Measurements from ENCODE around the gene NCKIPSD. TPM values are rescaled to one million over a fixed set of nuclear protein-coding genes. Genes with fewer than 3 reads are reported as not detected.

The NCKIPSD gene
- total RNA-seq, 2 donors from 2014 or later = 14.6 to 17.2 TPM

GRCh38 chr3:48711727-48712126, 26.0 kb upstream of the NCKIPSD start:
- H3K9me3 ChIP-seq (ENCODE audit: control insufficient read depth, low read length, poor library complexity, severe bottlenecking) = no peaks in the 10 kb centered on the region
- Mint-ChIP-seq H3K27ac (peak overlapping the region; percentile 73), H3K4me3 (peak overlapping the region; percentile 63), H3K27me3 (no peaks in the 10 kb centered on the region), H3K36me3 (ENCODE audit: low read depth) (peaks cover 5% of the 10 kb centered on the region), H3K4me1 (peaks cover 44% of the 10 kb centered on the region)
- DNase-seq (no peak), ATAC-seq (no peak)

- ATAC-seq = no peak
- no peaks in the 10 kb centered on the region for H3K9me3 ChIP-seq (ENCODE audit: control insufficient read depth, low read length, poor library complexity, severe bottlenecking)
- no peak for DNase-seq
- no peak overlapping the region for H3K4me3 Mint-ChIP-seq
- H3K4me1 Mint-ChIP-seq = peaks cover 33% of the 10 kb centered on the region
- H3K27me3 Mint-ChIP-seq = no peaks in the 10 kb centered on the region
- peak overlapping the region; percentile 8 for H3K27ac Mint-ChIP-seq
- peaks cover 3% of the 10 kb centered on the region for H3K36me3 Mint-ChIP-seq (ENCODE audit: low read depth)
These were observed 23.3 kb upstream of the NCKIPSD start for GRCh38 chr3:48709051-48709461.

GRCh38 chr3:48708481-48708889, 22.8 kb upstream of the NCKIPSD start:
- peaks cover 3% of the 10 kb centered on the region for H3K36me3 Mint-ChIP-seq (ENCODE audit: low read depth)
- H3K4me3 Mint-ChIP-seq = peak overlapping the region; percentile 25
- ATAC-seq = no peak

GRCh38 chr3:48707157-48707556, 21.4 kb upstream of the NCKIPSD start:
- no peak overlapping the region for H3K4me3 Mint-ChIP-seq

More at GRCh38 chr3:48708481-48708889, 22.8 kb upstream of the NCKIPSD start:
- peaks cover 33% of the 10 kb centered on the region for H3K4me1 Mint-ChIP-seq
- DNase-seq = no peak
- H3K27ac Mint-ChIP-seq = peak overlapping the region; percentile 8
- no peaks in the 10 kb centered on the region for H3K27me3 Mint-ChIP-seq
- H3K9me3 ChIP-seq (ENCODE audit: control insufficient read depth, low read length, poor library complexity, severe bottlenecking) = no peaks in the 10 kb centered on the region

GRCh38 chr3:48702320-48702920, 16.7 kb upstream of the NCKIPSD start:
- no peak for DNase-seq
- no peak for ATAC-seq
- Mint-ChIP-seq H3K4me3 (peak overlapping the region; percentile 49), H3K27ac (peak overlapping the region; percentile 34), H3K27me3 (no peaks in the 10 kb centered on the region), H3K4me1 (peaks cover 24% of the 10 kb centered on the region), H3K36me3 (ENCODE audit: low read depth) (peaks cover 2% of the 10 kb centered on the region)
- H3K9me3 ChIP-seq (ENCODE audit: control insufficient read depth, low read length, poor library complexity, severe bottlenecking) = no peaks in the 10 kb centered on the region

More at GRCh38 chr3:48707157-48707556, 21.4 kb upstream of the NCKIPSD start:
- ATAC-seq (no peak), DNase-seq (no peak)
- H3K27me3 Mint-ChIP-seq = no peaks in the 10 kb centered on the region
- H3K27ac Mint-ChIP-seq = no peak overlapping the region
- H3K4me1 Mint-ChIP-seq = peaks cover 37% of the 10 kb centered on the region
- H3K36me3 Mint-ChIP-seq (ENCODE audit: low read depth) = peaks cover 5% of the 10 kb centered on the region
- no peaks in the 10 kb centered on the region for H3K9me3 ChIP-seq (ENCODE audit: control insufficient read depth, low read length, poor library complexity, severe bottlenecking)

- H3K27ac Mint-ChIP-seq = no peak overlapping the region
- ATAC-seq (no peak), DNase-seq (no peak)
- no peak overlapping the region for H3K4me3 Mint-ChIP-seq
- H3K27me3 Mint-ChIP-seq = no peaks in the 10 kb centered on the region
- H3K4me1 Mint-ChIP-seq = peaks cover 23% of the 10 kb centered on the region
- no peaks in the 10 kb centered on the region for H3K9me3 ChIP-seq (ENCODE audit: control insufficient read depth, low read length, poor library complexity, severe bottlenecking)
- peaks cover 2% of the 10 kb centered on the region for H3K36me3 Mint-ChIP-seq (ENCODE audit: low read depth)
These were observed 15.2 kb upstream of the NCKIPSD start for GRCh38 chr3:48700731-48701405.

- Mint-ChIP-seq H3K4me3 (no peak overlapping the region), H3K36me3 (ENCODE audit: low read depth) (peaks cover 2% of the 10 kb centered on the region), H3K27ac (no peak overlapping the region), H3K27me3 (no peaks in the 10 kb centered on the region), H3K4me1 (peaks cover 22% of the 10 kb centered on the region)
- H3K9me3 ChIP-seq (ENCODE audit: control insufficient read depth, low read length, poor library complexity, severe bottlenecking) = no peaks in the 10 kb centered on the region
- DNase-seq (no peak), ATAC-seq (no peak)
These were observed 13.2 kb upstream of the NCKIPSD start for GRCh38 chr3:48698891-48699290.

- Mint-ChIP-seq H3K36me3 (ENCODE audit: low read depth) (peaks cover 5% of the 10 kb centered on the region), H3K4me1 (peaks cover 24% of the 10 kb centered on the region), H3K4me3 (no peak overlapping the region), H3K27ac (no peak overlapping the region), H3K27me3 (no peaks in the 10 kb centered on the region)
- ATAC-seq (no peak), DNase-seq (no peak)
- H3K9me3 ChIP-seq (ENCODE audit: control insufficient read depth, low read length, poor library complexity, severe bottlenecking) = no peaks in the 10 kb centered on the region
These were observed 12.2 kb upstream of the NCKIPSD start for GRCh38 chr3:48697952-48698351.

- peaks cover 4% of the 10 kb centered on the region for H3K36me3 Mint-ChIP-seq (ENCODE audit: low read depth)
- H3K9me3 ChIP-seq (ENCODE audit: control insufficient read depth, low read length, poor library complexity, severe bottlenecking) = no peaks in the 10 kb centered on the region
- no peak overlapping the region for H3K4me3 Mint-ChIP-seq
- H3K27me3 Mint-ChIP-seq = no peaks in the 10 kb centered on the region
- no peak for DNase-seq
- ATAC-seq = no peak
- H3K27ac Mint-ChIP-seq = no peak overlapping the region
- peaks cover 17% of the 10 kb centered on the region for H3K4me1 Mint-ChIP-seq
These were observed 10.9 kb upstream of the NCKIPSD start for GRCh38 chr3:48696601-48697000.

GRCh38 chr3:48696156-48696555, 10.4 kb upstream of the NCKIPSD start:
- H3K4me1 Mint-ChIP-seq = peaks cover 18% of the 10 kb centered on the region
- no peak overlapping the region for H3K4me3 Mint-ChIP-seq
- no peaks in the 10 kb centered on the region for H3K27me3 Mint-ChIP-seq
- ATAC-seq = no peak
- DNase-seq = no peak
- H3K9me3 ChIP-seq (ENCODE audit: control insufficient read depth, low read length, poor library complexity, severe bottlenecking) = no peaks in the 10 kb centered on the region
- H3K36me3 Mint-ChIP-seq (ENCODE audit: low read depth) = peaks cover 6% of the 10 kb centered on the region
- no peak overlapping the region for H3K27ac Mint-ChIP-seq

- Mint-ChIP-seq H3K4me1 (peaks cover 20% of the 10 kb centered on the region), H3K4me3 (no peak overlapping the region), H3K27me3 (no peaks in the 10 kb centered on the region), H3K36me3 (ENCODE audit: low read depth) (peaks cover 8% of the 10 kb centered on the region), H3K27ac (peak overlapping the region; percentile 27)
- DNase-seq (no peak), ATAC-seq (no peak)
- H3K9me3 ChIP-seq (ENCODE audit: control insufficient read depth, low read length, poor library complexity, severe bottlenecking) = no peaks in the 10 kb centered on the region
These were observed 9.7 kb upstream of the NCKIPSD start for GRCh38 chr3:48695393-48695753.

- Mint-ChIP-seq H3K27ac (peak overlapping the region; percentile 27), H3K36me3 (ENCODE audit: low read depth) (peaks cover 8% of the 10 kb centered on the region), H3K4me1 (peaks cover 17% of the 10 kb centered on the region), H3K27me3 (no peaks in the 10 kb centered on the region), H3K4me3 (no peak overlapping the region)
- DNase-seq (no peak), ATAC-seq (no peak)
- H3K9me3 ChIP-seq (ENCODE audit: control insufficient read depth, low read length, poor library complexity, severe bottlenecking) = no peaks in the 10 kb centered on the region
These were observed 9.1 kb upstream of the NCKIPSD start for GRCh38 chr3:48694610-48695392.

- no peak overlapping the region for H3K4me3 Mint-ChIP-seq
- peaks cover 8% of the 10 kb centered on the region for H3K36me3 Mint-ChIP-seq (ENCODE audit: low read depth)
- H3K27ac Mint-ChIP-seq = peak overlapping the region; percentile 21
- H3K4me1 Mint-ChIP-seq = peaks cover 15% of the 10 kb centered on the region
- no peak for DNase-seq
- no peaks in the 10 kb centered on the region for H3K27me3 Mint-ChIP-seq
- no peak for ATAC-seq
- no peaks in the 10 kb centered on the region for H3K9me3 ChIP-seq (ENCODE audit: control insufficient read depth, low read length, poor library complexity, severe bottlenecking)
These were observed 8.1 kb upstream of the NCKIPSD start for GRCh38 chr3:48693826-48694225.
